ENCODE measurements around the gene DUSP1. TPM values are rescaled to one million over a fixed set of nuclear protein-coding genes. Genes with fewer than 3 reads are reported as not detected.

DUSP1 gene
- total RNA-seq, 2 experiments from 2014 or later, result 5.3 to 7.0 TPM

- Histone ChIP-seq H3K36me3 (ENCODE audit: insufficient read depth, low read length) (no peaks in the 10 kb centered on the region), H3K4me3 (ENCODE audit: low read depth, low read length, poor library complexity, severe bottlenecking) (no peak overlapping the region), H3K27ac (ENCODE audit: low read depth, low read length, poor library complexity, severe bottlenecking) (no peak overlapping the region), H3K4me2 (ENCODE audit: low read length) (no peak overlapping the region), H3K9me3 (ENCODE audit: low read length) (no peaks in the 10 kb centered on the region), H3K4me1 (ENCODE audit: insufficient read depth, low read length, poor library complexity, severe bottlenecking) (peaks cover 7% of the 10 kb centered on the region), H2AFZ (ENCODE audit: low read length) (no peak overlapping the region), H4K20me1 (ENCODE audit: insufficient read depth, low read length) (no peaks in the 10 kb centered on the region), H3K79me2 (ENCODE audit: insufficient read depth, low read depth, low read length) (no peaks in the 10 kb centered on the region), H3K9me2 (ENCODE audit: insufficient read depth, low read length) (no peaks in the 10 kb centered on the region)
- TF ChIP-seq EZH2phosphoT487 (IDR thresholded peaks at IDR 0.05; ENCODE audit: borderline replicate concordance, low read depth, low read length), result no peak
- TF ChIP-seq CTCF (conservative IDR thresholded peaks at IDR 0.05; ENCODE audit: low read length), result no peak
- no TSS peak for BruUV-seq (replicated peaks)
- intact Hi-C loops (cut with micrococcal nuclease; ENCODE audit: unreplicated experiment), result no loop called here
- POLR2A ChIA-PET, result interaction anchor here (1.0 kb wide), 1 partner anchor 149 kb away, joined by 3 read pairs; no protein-coding TSS in a partner anchor
- CTCF ChIA-PET (ENCODE audit: unreplicated experiment), result no interaction called here
- no peak for DNase-seq (ENCODE audit: low spot score)
These were observed 27.7 kb downstream of the DUSP1 start for GRCh38 chr5:172743112-172743959.

- ChIA-PET CTCF (ENCODE audit: unreplicated experiment) (no interaction called here), POLR2A (no interaction called here)
- BruUV-seq (replicated peaks), result no TSS peak
- no peaks in the 10 kb centered on the region for H4K20me1 ChIP-seq (ENCODE audit: insufficient read depth, low read length)
- TF ChIP-seq EZH2phosphoT487 (IDR thresholded peaks at IDR 0.05; ENCODE audit: borderline replicate concordance, low read depth, low read length) (no peak), CTCF (conservative IDR thresholded peaks at IDR 0.05; ENCODE audit: low read length) (no peak)
- intact Hi-C loops (cut with micrococcal nuclease; ENCODE audit: unreplicated experiment), result no loop called here
- peaks cover 7% of the 10 kb centered on the region for H3K4me1 ChIP-seq (ENCODE audit: insufficient read depth, low read length, poor library complexity, severe bottlenecking)
- no peak overlapping the region for H3K4me3 ChIP-seq (ENCODE audit: low read depth, low read length, poor library complexity, severe bottlenecking)
- no peaks in the 10 kb centered on the region for H3K79me2 ChIP-seq (ENCODE audit: insufficient read depth, low read depth, low read length)
- no peaks in the 10 kb centered on the region for H3K36me3 ChIP-seq (ENCODE audit: insufficient read depth, low read length)
- no peak overlapping the region for H3K27ac ChIP-seq (ENCODE audit: low read depth, low read length, poor library complexity, severe bottlenecking)
- no peak overlapping the region for H3K4me2 ChIP-seq (ENCODE audit: low read length)
- no peak overlapping the region for H2AFZ ChIP-seq (ENCODE audit: low read length)
- H3K9me3 ChIP-seq (ENCODE audit: low read length), result no peaks in the 10 kb centered on the region
- no peak for DNase-seq (ENCODE audit: low spot score)
- no peaks in the 10 kb centered on the region for H3K9me2 ChIP-seq (ENCODE audit: insufficient read depth, low read length)
These were observed 29.8 kb downstream of the DUSP1 start for GRCh38 chr5:172741206-172741582.
